GM12874 (cell line): ENCODE data around the gene PLPP7.

Source experiments
- TF ChIP-seq, protein P1 (sequence below): IDR thresholded peaks from 2 replicates; pipeline ENCODE4 v1.5.1; 2011; ENCODE audit warnings: low read depth, mild to moderate bottlenecking, control low read depth, low read length, moderate library complexity; ENCODE audit not compliant: insufficient read depth

PLPP7 gene

DNA sequence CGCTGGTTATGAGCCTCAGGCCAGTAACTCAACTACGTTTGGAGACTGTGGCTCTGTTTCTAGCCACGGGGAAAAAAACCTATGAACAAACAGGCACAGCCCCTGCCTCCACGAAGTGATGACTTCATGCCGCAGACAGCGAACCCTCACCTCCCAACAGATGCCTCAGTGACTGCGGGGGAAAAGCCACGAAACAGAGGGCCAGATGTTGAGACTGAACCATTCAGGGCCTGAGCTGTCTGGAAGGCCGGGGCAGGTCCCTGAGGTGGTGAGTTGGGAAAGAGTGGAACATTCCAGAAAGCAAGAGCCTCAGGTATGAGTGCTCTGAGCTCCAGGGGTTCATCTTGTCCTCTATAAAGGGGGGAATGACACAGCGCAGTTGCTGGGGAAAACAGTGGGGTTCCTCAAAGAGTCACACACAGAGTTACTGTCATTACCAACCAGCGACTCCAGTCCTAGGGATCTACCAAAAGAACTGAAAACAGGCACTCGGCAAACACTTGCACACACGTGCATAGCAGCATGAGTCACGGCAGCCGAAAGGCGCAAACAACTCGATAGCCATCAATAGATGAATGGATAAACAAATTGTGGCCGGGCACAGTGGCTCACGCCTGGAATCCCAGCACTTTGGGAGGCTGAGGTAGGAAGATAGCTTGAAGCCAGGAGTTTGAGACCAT lies 15.3 kb downstream of the PLPP7 start:
- TF ChIP-seq, protein P1, sequence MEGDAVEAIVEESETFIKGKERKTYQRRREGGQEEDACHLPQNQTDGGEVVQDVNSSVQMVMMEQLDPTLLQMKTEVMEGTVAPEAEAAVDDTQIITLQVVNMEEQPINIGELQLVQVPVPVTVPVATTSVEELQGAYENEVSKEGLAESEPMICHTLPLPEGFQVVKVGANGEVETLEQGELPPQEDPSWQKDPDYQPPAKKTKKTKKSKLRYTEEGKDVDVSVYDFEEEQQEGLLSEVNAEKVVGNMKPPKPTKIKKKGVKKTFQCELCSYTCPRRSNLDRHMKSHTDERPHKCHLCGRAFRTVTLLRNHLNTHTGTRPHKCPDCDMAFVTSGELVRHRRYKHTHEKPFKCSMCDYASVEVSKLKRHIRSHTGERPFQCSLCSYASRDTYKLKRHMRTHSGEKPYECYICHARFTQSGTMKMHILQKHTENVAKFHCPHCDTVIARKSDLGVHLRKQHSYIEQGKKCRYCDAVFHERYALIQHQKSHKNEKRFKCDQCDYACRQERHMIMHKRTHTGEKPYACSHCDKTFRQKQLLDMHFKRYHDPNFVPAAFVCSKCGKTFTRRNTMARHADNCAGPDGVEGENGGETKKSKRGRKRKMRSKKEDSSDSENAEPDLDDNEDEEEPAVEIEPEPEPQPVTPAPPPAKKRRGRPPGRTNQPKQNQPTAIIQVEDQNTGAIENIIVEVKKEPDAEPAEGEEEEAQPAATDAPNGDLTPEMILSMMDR = no peak

DNA sequence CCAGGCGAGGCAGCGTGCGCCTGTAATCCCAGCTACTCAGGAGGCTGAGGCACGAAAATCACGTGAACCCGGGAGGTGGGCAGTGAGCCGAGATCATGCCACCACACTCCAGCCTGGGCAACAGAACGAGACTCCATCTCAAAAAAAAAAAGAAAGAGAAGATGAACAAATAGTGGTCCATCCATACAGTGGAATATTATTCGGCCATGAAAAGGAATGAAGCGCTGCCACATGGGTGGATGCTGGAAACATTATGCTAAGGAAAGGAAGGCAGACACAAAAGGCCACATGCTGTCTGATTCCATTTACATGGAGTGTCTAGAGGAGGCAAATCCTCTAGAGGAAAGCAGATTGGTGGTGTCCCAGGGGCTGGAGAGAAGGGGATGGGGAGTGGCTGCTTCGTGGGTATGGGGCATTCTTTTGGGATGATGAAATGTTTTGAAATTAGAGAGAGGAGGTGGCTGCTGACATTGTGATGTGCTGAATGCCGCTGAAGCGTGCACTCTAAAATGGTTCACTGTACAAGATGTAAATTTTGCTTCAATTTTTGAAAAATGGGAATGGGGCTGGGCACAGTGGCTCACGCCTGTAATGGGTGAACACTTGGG lies 17.0 kb downstream of the PLPP7 start:
- TF ChIP-seq, protein P1 = no peak

DNA sequence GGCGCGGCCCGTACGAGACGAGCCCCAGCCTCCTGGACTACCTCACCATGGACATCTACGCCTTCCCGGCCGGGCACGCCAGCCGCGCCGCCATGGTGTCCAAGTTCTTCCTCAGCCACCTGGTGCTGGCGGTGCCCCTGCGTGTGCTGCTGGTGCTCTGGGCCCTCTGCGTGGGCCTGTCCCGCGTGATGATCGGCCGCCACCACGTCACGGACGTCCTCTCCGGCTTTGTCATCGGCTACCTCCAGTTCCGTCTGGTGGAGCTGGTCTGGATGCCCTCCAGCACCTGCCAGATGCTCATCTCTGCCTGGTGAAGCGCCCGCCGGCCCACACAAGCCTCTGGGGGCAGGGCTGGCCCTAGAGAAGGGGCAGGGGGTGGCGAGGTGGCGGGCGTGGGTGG lies 18.5 kb downstream of the PLPP7 start:
- TF ChIP-seq, protein P1 = no peak

DNA sequence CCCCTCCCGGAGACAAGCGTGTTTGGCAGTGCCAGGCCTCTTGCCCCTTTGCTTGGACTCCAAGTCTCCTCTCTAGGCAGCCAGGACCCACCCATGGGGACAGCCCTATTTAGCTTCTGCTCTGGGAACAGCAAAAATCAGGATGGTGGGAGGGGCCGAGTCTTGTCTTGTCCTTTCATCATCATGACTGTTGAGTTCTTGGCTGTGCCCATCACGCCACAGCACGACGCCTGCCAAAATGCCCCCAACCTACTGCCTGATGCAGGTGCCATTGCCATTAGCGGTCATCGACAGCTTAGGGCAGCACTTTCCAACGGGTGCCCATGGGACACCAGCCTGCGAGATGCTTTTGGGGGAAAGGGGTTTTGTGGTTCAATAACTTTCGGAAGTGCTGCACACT lies 18.9 kb downstream of the PLPP7 start:
- TF ChIP-seq, protein P1 = no peak

DNA sequence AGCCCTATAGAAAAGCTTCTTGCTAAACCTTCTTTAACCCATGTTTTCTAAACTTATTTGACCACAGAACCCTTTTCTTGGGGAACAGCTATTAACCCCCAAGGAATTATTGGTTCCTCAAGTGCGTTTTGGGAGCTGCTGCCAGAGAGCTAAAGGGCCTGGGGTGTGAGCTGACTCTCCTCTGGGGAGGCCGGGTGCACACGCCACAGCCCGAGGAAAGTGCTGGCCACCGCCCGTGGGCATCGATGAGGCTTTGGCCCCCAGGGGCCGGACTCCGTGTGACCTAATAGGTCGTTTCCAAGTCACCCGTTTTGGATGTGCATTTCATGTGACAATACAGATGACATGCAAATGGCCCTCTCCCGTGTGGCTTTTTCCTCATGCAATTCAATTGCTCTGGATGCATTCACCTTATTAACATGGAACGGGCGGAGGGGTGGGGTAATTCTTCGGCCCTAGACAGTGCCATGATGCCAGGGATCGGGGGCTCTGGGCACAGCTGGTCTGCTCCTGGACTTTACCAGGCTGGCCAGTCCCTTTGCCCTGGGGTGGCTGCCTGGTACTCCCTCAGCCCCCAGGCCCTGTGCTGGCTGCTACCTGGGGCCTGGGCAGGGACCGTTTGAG lies 19.5 kb downstream of the PLPP7 start:
- TF ChIP-seq, protein P1 = no peak

DNA sequence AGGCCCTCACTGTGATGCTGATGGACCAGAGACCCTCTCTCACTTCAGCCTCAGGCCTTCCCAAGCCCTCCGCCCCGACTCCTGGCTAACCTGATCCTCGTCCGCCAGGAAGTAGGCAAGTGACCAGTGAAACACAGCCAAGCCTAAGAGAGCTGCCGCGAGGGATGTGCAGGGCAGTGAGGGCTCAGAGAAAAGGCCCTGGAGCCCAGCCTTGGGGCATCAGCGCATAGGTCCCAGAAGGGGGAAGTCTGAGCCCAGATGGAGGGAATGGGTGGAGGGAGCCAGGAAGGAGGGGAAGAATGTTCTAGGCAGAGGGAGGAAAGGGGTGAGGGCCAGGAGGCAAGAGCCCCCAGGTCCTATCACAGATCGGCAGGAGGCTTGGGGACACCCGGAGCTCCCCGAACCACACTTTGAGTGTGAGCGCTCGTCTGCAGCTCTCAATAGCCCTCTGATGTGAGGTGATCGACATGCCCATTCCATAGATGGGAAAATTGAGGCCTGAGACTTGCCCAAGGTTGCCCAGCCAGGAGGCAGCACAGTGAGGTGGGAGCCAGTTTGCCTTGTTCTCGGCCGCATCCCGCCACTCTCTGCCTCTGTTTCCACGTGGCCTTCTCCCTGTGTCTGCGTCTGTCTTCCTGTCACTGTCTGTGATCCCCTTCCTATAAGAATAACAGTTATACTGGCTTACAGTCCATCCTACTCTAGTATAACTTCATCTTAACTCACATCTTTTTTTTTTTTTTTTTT lies 20.2 kb downstream of the PLPP7 start:
- TF ChIP-seq, protein P1 = no peak
